Fibroblast of peridontal ligament (primary cell): Measurements from ENCODE around the gene ZFP57.
A peak's percentile ranks its signal among the peaks of the same experiment; 100 is the strongest.
"Not testable (repeated sequence)": the region's sequence is repeated elsewhere in the genome, so short reads cannot be mapped to it uniquely, and the experiment has no call there.

ENCODE experiments used
- DNase-seq: peaks from one replicate; pipeline ENCODE4 v3.0.0-alpha.2; 2010; ENCODE audit errors: extremely low read depth

The ZFP57 gene

DNA sequence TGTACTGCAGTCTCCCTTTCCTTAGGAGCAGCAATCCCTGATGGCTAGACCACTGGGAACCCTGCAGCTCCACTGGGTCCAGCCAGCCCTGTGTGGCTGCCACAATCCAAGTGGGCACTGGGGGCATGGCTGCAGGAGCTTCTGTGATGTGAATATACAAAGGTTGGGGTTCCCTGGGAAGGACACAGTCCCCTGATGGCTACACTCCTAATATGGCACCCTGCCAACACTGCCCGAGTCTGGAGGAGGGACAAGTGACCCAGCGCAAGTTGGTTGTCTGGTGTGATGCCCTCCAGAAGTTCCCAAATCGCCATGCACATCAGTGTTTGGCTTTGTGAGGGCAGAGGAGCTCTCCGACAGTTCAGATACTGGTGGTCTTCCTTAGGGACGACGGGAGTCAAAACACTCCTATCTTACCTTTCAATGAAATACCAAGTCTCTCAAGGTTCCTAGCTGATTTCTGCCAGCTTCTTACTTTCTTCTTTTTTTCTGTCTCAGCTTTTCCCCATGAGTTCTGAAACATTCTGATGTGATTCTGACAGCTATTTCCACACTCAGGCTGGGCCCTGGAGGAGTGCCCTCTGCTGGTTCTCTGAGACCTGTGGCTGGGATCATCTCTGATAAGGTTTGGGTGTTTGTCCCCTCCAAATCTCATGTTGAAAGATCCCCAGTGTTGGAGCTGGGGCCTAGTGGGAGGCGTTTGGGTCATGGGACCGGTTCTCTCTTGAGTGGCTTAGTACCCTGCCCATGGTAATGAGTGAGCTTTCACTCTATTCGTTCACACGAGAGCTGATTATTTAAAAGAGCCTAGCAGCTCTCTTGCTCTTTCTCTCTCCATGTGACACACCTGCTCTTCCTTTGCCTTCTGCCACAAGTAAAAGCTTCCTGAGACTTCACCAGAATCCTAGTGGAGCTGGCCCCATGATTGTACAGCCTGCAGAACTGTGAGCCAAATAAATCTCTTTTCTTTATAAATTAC is 15.5 kb upstream of the ZFP57 start:
- peak; percentile 6 for DNase-seq

- DNase-seq, result no peak
Observed at GRCh38 chr6:29694637-29695036, 13.7 kb upstream of the ZFP57 start.

DNA sequence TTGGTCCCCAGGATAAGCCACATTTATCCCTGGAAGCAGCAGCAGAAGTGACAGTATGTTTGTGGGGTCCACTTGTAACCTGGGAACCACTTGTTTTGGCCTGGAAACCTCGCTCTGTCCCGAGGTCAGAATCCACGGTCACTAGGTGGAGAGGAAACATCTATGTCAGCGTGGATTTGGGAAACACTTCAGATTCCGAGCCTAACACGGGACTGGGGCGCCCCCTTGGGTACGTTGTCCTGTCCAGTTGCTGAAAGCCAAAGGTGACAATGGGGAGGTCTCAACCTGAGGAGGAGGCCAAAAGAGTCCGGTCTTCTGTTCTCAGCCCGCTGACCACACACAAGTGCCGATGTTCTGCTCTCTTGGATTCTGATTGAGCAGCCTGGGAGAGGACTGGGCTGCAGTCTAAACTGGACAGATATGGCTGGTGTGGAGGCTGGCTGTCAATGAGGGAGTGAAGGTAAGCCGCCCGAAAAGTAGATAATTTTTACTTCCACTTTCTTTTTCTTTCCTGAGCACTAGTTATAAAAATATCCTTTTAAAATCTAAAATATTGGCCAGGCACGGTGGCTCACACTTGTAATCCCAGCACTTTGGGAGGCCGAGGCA is 4.9 kb upstream of the ZFP57 start:
- no peak for DNase-seq

- no peak for DNase-seq
Observed at GRCh38 chr6:29681811-29682210, 859 bp upstream of the ZFP57 start.

DNA sequence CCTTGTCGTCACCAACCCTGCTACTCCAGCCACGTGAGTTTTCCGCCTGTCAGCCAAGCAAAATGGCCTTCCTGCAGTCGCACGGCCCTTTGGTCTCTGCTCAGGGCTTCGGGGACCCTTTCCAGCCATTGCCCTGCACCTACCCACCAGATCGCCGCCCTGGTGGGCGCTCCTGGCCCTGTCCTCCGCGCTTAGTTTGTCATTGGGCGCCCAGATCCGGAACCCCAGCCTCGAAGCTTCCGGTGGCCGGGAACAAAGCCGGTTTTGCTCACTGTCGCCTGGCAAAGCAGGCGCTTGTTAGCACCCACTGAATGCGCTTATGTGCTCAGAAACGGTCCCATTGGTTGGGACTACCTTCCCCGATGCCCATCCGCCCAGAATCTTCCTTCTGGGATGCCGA is 536 bp downstream of the ZFP57 start:
- no peak for DNase-seq

GRCh38 chr6:29679962-29680361 is 990 bp downstream of the ZFP57 start:
- no peak for DNase-seq

- DNase-seq, result no peak
Observed at GRCh38 chr6:29678114-29678513, 2.8 kb downstream of the ZFP57 start.

- no peak for DNase-seq
Observed at GRCh38 chr6:29676981-29677601, 3.9 kb downstream of the ZFP57 start.

DNA sequence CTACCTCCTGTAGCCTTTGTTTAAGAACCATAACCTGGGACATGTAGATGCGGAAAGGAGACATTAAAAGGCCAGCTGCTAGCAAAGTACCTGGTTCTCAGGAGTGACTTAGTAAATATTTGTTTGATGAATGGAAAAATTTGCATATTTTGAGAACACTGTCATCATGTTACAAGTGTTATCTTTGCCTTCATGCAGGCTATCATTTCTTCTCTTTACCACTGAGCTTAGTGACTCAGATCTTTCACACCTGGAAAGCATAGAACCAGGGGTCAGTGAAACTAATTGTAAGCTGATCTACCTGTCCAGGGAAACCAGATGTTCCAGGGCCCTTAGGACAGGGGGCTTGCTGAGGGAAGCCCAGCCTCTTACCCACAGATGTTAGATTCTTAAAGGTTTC is 5.4 kb downstream of the ZFP57 start:
- no peak for DNase-seq

- DNase-seq, result no peak
Observed at GRCh38 chr6:29674008-29674407, 6.9 kb downstream of the ZFP57 start.

GRCh38 chr6:29673161-29673560 is 7.8 kb downstream of the ZFP57 start:
- no peak for DNase-seq

DNA sequence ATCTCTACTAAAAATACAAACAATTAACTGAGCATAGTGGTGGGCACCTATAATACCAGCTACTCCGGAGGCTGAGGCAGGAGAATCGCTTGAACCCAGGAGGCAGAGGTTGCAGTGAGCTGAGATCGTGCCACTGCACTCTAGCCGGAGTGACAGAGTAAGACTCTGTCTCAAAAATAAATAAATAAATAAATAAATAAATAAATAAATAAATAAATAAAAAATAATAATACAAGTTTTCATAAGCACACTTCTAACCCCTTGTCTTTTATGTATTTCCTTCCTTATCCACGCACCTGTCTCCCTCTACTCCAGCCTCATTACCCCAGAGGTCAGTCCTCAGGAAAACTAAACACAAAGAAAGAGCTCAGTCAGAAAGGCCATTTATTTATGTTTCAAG is 8.8 kb downstream of the ZFP57 start:
- not testable (repeated sequence) for DNase-seq

- DNase-seq, result no peak
Observed at GRCh38 chr6:29671026-29671425, 9.9 kb downstream of the ZFP57 start.

DNA sequence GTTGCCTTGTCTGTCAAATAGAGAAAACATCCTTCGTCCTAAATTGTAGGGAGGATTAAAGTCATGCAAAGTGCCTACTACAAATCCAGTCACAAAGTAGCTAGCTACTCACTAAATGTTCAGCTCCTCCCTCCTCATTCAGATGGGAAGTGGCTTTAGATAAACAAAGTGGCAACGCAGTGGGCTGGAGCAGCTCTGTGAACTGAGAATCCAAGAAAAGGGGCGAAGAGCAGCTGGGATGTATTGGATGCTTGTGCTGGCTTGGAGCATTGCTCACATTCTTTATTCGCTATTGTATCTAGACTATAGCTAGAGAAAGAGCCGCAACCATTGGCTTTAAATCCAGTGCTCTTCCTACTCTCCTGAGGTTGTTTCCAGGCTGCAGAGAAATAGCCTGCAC is 13.8 kb downstream of the ZFP57 start:
- no peak for DNase-seq

GRCh38 chr6:29666826-29667130 is 14.2 kb downstream of the ZFP57 start:
- DNase-seq, result no peak

- DNase-seq, result no peak
Observed at GRCh38 chr6:29665942-29666825, 14.8 kb downstream of the ZFP57 start.

DNA sequence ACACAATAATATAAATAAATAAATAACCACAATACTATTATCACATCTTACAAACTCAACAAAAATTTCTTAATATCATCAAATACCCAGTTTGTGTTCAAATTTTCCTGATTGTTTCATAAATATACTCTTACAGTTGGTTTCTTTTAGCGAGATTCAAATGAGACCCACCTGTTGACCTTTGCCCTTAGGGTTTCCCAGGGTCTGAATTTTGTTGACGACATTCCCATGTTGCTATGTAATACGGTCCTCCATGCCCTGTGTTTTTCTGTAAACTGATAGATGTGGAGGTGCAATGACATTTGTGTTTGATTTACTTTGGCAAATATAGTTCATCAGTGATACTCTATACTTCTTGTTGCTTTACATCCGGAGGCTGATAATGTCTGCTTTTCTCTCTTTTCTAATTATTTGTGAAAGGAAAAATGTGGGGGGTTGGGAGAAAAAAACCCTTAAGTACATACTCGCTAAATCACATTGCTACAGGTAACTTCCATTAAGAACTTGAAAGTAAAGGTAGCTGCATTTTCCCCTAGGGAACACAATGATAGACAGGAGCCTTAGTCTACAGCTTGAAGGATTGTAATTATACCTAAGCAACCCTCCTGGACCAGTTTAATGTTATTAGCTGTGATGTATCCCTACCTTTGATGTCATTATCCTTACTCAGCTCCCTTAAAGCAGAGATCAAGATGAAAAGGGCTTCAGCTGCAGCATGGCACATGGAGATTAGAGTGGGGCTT is 17.5 kb downstream of the ZFP57 start:
- no peak for DNase-seq

GRCh38 chr6:29661502-29662141 is 19.3 kb downstream of the ZFP57 start:
- not testable (repeated sequence) for DNase-seq

GRCh38 chr6:29661071-29661470 is 19.9 kb downstream of the ZFP57 start:
- no peak for DNase-seq

DNA sequence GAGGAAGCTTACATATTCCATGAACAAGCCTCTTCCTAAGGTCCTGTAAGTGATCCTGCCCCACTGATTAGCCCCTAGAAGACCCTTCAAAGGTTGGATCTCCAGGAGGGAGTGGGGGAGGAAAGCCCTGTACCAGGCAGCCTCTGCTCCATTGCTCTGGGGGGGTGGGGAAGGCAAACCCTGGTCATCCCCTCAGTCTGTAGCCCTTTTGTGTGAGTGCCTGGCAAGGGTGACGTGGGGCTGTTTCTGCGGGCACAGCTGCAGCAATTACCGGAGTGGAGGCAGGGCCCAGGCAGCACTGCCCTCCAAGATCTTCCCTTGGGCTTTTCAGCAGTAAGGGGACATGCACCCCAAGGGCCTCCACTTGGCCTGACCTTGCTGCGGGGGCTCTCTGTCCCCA is 24.2 kb downstream of the ZFP57 start, which contains the start of gene MOG:
TSS of gene MOG (plus strand) at position 295 of the 400 bp plus-strand sequence. CDS start 118 bp downstream, outside the sequence.
- DNase-seq, result no peak

DNA sequence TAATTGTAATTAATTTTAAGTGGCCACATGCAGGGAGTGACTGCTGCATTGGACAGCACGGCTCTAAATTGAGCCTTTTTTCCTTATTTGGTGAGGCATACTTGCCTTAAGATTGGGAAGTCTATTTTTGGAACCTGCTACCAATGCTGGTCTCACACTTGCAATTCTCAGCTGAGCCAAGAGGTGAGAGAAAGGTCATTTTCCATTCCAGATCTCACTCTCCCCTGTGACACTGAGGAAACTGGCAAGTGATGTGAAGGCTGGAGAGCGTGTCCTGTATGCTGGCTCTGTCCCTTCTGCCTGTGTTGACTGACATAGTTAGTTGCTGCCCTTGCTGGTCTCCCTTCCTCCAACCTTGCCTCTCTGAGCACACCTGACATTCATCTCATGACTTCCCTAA is 24.8 kb downstream of the ZFP57 start:
- no peak for DNase-seq
